Caco-2 (cell line): ENCODE data around the gene MPHOSPH8. TPM values are rescaled to one million over a fixed set of nuclear protein-coding genes. Genes with fewer than 3 reads are reported as not detected.

Source experiments
- BruUV-seq: library from RNA; stranded (reverse); fragments of 400-500 nt; replicated peaks from 2 replicates; lab custom pipeline; 2021; lab: Mats Ljungman, UMichigan
- CTCF ChIA-PET: fragments of 300-600 bp; sonication (Branson Sonifier 250); formaldehyde crosslinking; loops from one replicate; lab custom pipeline; 2022; ENCODE audit warnings: antibody characterized with exemption; lab: Charles Lee
- POLR2A ChIA-PET: fragments of 300-600 bp; sonication (Branson Sonifier 250); formaldehyde crosslinking; loops from one replicate; lab custom pipeline; 2022; ENCODE audit warnings: antibody characterized with exemption; lab: Charles Lee
- DNase-seq, 2 experiments: peaks; one replicate each; pipeline versions ENCODE4 v3.0.0 to v3.0.0-alpha.2; 2020 to 2022
- H3K27me3 ChIP-seq: replicated peaks from 2 replicates; pipeline ENCODE4 v1.6.0; 2011; ENCODE audit warnings: low read length; ENCODE audit not compliant: control insufficient read depth, insufficient read depth
- H3K36me3 ChIP-seq: 2 replicates; pipeline ENCODE4 v1.5.1; 2011; ENCODE audit warnings: low read length; ENCODE audit not compliant: control insufficient read depth, insufficient read depth
- H3K4me1 ChIP-seq: fragments of 250-450 bp; sonication (Bioruptor Pico); 2 replicates; pipeline ENCODE4 v1.5.1; 2020; ENCODE audit warnings: mild to moderate bottlenecking
- H3K4me3 ChIP-seq: 2 replicates; pipeline ENCODE4 v1.5.1; 2011; ENCODE audit warnings: low read depth, mild to moderate bottlenecking, control low read depth, low read length
- H3K9me3 ChIP-seq: fragments of 250-450 bp; sonication (Bioruptor Pico); 2 replicates; pipeline ENCODE4 v1.5.1; 2020; ENCODE audit warnings: mild to moderate bottlenecking, moderate library complexity
- H3K27ac Mint-ChIP-seq: one replicate; pipeline ENCODE4 v1.8.0; 2022; ENCODE audit warnings: mixed read lengths; ENCODE audit not compliant: unreplicated experiment
- H3K27me3 Mint-ChIP-seq: one replicate; pipeline ENCODE4 v1.8.0; 2022; ENCODE audit warnings: mixed read lengths; ENCODE audit not compliant: insufficient read depth, unreplicated experiment
- H3K36me3 Mint-ChIP-seq: one replicate; pipeline ENCODE4 v1.8.0; 2022; ENCODE audit warnings: mild to moderate bottlenecking, mixed read lengths; ENCODE audit not compliant: insufficient read depth, unreplicated experiment
- H3K4me1 Mint-ChIP-seq: one replicate; pipeline ENCODE4 v1.8.0; 2022; ENCODE audit warnings: low read depth, mixed read lengths; ENCODE audit not compliant: unreplicated experiment
- H3K4me3 Mint-ChIP-seq: one replicate; pipeline ENCODE4 v1.8.0; 2022; ENCODE audit warnings: mild to moderate bottlenecking, moderate library complexity, mixed read lengths; ENCODE audit not compliant: unreplicated experiment
- H3K9me3 Mint-ChIP-seq: one replicate; pipeline ENCODE4 v1.8.0; 2022; ENCODE audit warnings: mixed read lengths; ENCODE audit not compliant: unreplicated experiment
- intact Hi-C: fragments of 100-400 bp; cut with micrococcal nuclease; formaldehyde crosslinking; loops from one replicate; pipeline ENCODE4 v1.10.0; 2022; ENCODE audit not compliant: unreplicated experiment
- total RNA-seq: library from RNA; stranded (reverse); gene quantifications from 2 replicates; pipeline ENCODE4 v1.2.3, GENCODE V29; 2022
- TF ChIP-seq, protein P1 (sequence below), 2 experiments: fragments of 200-600 bp in 1 of 2; IDR thresholded peaks; 1 replicate in 1 of 2; 2 replicates in 1 of 2; pipeline versions ENCODE4 v1.5.1 to v1.8.0; 2011 to 2022; ENCODE audit warnings: antibody characterized with exemption in 1 of 2, control low read depth in 1 of 2, inconsistent platforms in 1 of 2, low read depth in 1 of 2, low read length in 1 of 2, mild to moderate bottlenecking in 1 of 2, moderate library complexity in 1 of 2; ENCODE audit not compliant: insufficient read depth in 1 of 2, severe bottlenecking in 1 of 2, unreplicated experiment in 1 of 2

Gene MPHOSPH8
- total RNA-seq, 1 experiment from 2014 or later = 31.6 TPM

DNA sequence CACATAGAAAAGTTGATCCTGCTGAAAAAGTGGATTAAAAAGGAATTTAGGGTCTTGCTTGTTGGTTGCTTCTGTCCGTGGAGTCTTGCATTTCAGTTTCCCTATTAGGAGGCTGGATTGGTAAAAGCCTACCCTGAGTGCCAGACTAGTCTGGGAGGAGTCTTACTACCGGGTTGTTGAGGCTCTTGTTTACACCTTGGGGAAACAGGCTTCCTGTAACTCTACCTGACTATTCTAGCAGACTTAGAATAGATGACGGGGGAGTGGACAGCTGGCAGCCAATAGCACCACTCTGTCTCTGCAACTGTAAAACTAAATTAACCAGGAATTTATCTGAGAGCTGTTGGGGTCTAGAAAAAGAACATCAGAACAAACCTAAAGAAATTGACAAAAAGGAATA lies 11.3 kb upstream of the MPHOSPH8 start:
- Mint-ChIP-seq H3K36me3 (peaks cover 42% of the 10 kb centered on the region), H3K27me3 (no peaks in the 10 kb centered on the region), H3K27ac (peak overlapping the region; percentile 3), H3K4me1 (peaks cover 21% of the 10 kb centered on the region), H3K9me3 (peaks cover 19% of the 10 kb centered on the region), H3K4me3 (no peak overlapping the region)
- BruUV-seq = no TSS peak
- POLR2A ChIA-PET = no interaction called here
- TF ChIP-seq, protein P1, sequence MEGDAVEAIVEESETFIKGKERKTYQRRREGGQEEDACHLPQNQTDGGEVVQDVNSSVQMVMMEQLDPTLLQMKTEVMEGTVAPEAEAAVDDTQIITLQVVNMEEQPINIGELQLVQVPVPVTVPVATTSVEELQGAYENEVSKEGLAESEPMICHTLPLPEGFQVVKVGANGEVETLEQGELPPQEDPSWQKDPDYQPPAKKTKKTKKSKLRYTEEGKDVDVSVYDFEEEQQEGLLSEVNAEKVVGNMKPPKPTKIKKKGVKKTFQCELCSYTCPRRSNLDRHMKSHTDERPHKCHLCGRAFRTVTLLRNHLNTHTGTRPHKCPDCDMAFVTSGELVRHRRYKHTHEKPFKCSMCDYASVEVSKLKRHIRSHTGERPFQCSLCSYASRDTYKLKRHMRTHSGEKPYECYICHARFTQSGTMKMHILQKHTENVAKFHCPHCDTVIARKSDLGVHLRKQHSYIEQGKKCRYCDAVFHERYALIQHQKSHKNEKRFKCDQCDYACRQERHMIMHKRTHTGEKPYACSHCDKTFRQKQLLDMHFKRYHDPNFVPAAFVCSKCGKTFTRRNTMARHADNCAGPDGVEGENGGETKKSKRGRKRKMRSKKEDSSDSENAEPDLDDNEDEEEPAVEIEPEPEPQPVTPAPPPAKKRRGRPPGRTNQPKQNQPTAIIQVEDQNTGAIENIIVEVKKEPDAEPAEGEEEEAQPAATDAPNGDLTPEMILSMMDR (IDR thresholded peaks at IDR 0.05; ENCODE audit: insufficient read depth in 1 of 2, low read depth in 1 of 2, low read length in 1 of 2, severe bottlenecking in 1 of 2, unreplicated experiment in 1 of 2) = no peak
- no peak for DNase-seq
- H3K9me3 ChIP-seq = peaks cover 11% of the 10 kb centered on the region
- H3K36me3 ChIP-seq = no peaks in the 10 kb centered on the region
- peaks cover 4% of the 10 kb centered on the region; the same call in 1 of the 2 replicates for H3K4me1 ChIP-seq
- intact Hi-C loops = no loop called here
- no peak overlapping the region for H3K4me3 ChIP-seq
- H3K27me3 ChIP-seq = no peaks in the 10 kb centered on the region
- CTCF ChIA-PET = no interaction called here

DNA sequence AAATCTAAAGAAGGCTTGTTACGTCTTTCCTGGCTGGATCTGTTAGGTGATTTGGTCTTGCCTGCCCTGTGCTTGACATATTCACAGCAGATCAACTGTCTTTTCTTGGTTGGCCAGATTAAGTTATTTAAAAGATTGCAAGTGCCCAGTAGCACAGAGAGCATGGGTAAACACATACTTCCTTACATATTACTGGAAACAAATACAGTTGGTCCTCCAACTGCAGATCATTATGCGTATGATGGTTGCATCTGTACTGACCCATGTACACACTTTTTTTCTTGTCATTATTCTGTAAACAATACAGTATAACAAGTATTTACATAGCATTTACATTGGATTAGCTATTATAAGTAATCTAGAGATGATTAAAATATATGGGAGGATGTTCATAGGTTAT lies 9.2 kb upstream of the MPHOSPH8 start:
- Mint-ChIP-seq H3K4me1 (peaks cover 17% of the 10 kb centered on the region), H3K4me3 (no peak overlapping the region), H3K27me3 (no peaks in the 10 kb centered on the region), H3K27ac (no peak overlapping the region), H3K9me3 (peaks cover 11% of the 10 kb centered on the region), H3K36me3 (peaks cover 33% of the 10 kb centered on the region)
- Histone ChIP-seq H3K4me1 (peaks cover under 1% of the 10 kb centered on the region; the same call in 1 of the 2 replicates), H3K36me3 (no peaks in the 10 kb centered on the region), H3K27me3 (no peaks in the 10 kb centered on the region), H3K9me3 (no peaks in the 10 kb centered on the region), H3K4me3 (no peak overlapping the region)
- no peak for DNase-seq
- BruUV-seq = no TSS peak
- TF ChIP-seq, protein P1 (IDR thresholded peaks at IDR 0.05; ENCODE audit: insufficient read depth in 1 of 2, low read depth in 1 of 2, low read length in 1 of 2, severe bottlenecking in 1 of 2, unreplicated experiment in 1 of 2) = no peak
- intact Hi-C loops = no loop called here
- CTCF ChIA-PET = no interaction called here
- POLR2A ChIA-PET = no interaction called here

DNA sequence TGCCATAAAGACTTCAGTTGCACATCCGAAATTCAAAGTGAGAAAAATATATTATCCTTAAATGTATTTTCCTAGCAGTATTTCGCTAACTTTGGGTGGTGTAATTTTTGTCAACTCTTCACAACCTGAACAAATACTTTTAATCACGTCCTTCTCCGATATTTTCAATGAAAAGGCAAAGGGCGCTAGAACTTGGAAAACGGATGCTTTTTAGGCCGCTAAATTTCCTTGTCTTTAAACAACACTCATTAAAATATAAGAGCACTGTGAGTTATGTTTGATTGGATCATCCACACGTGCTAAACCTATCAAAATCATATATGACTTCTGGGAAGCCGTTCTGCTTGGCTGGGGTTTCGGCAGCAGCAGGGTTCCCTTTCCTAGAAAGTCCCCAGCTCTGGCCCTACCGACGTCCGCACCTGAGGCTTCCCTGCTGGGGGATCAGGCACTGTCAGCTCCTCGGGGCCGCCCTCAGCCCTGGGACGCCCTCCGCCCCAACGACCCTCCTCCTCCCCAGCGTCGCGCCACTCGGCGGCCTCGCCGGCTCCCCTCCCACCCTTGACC lies 462 bp upstream of the MPHOSPH8 start:
- BruUV-seq = TSS peak; percentile 95
- Histone ChIP-seq H3K27me3 (no peaks in the 10 kb centered on the region), H3K4me1 (peaks cover 7% of the 10 kb centered on the region; the same call in 1 of the 2 replicates), H3K9me3 (no peaks in the 10 kb centered on the region), H3K4me3 (peak overlapping the region; percentile 46), H3K36me3 (no peaks in the 10 kb centered on the region; the same call in 1 of the 2 replicates)
- CTCF ChIA-PET = interaction anchor here (0.6 to 1.9 kb wide), 4 partner anchors 14 to 633 kb away, joined by 5 to 7 read pairs (median 6); no protein-coding TSS in a partner anchor
- H3K27me3 Mint-ChIP-seq = no peaks in the 10 kb centered on the region
- TF ChIP-seq, protein P1 (IDR thresholded peaks at IDR 0.05; ENCODE audit: insufficient read depth in 1 of 2, low read depth in 1 of 2, low read length in 1 of 2, severe bottlenecking in 1 of 2, unreplicated experiment in 1 of 2) = no peak
- no peak for DNase-seq
- intact Hi-C loops = loop anchor here (1.0 to 2.0 kb wide), 2 partner anchors 14 to 31 kb away; no protein-coding TSS in a partner anchor
- POLR2A ChIA-PET = interaction anchor here (0.7 to 2.1 kb wide), 2 partner anchors 31 to 36 kb away, joined by 4 to 12 read pairs; no protein-coding TSS in a partner anchor
- H3K27ac Mint-ChIP-seq = peak overlapping the region; percentile 91
- peaks cover 57% of the 10 kb centered on the region for H3K36me3 Mint-ChIP-seq
- peak overlapping the region; percentile 92 for H3K4me3 Mint-ChIP-seq
- peaks cover 5% of the 10 kb centered on the region for H3K4me1 Mint-ChIP-seq
- peaks cover 15% of the 10 kb centered on the region for H3K9me3 Mint-ChIP-seq
